CD4-positive, alpha-beta T cell treated with Interleukin-12 subunit alpha and Interleukin-12 subunit beta, for 1 hour (primary cell): ENCODE results near the gene COPS8.

Experiments used
- DNase-seq: peaks from one replicate; pipeline ENCODE4 v3.0.0-alpha.2; 2020

The COPS8 gene

DNA sequence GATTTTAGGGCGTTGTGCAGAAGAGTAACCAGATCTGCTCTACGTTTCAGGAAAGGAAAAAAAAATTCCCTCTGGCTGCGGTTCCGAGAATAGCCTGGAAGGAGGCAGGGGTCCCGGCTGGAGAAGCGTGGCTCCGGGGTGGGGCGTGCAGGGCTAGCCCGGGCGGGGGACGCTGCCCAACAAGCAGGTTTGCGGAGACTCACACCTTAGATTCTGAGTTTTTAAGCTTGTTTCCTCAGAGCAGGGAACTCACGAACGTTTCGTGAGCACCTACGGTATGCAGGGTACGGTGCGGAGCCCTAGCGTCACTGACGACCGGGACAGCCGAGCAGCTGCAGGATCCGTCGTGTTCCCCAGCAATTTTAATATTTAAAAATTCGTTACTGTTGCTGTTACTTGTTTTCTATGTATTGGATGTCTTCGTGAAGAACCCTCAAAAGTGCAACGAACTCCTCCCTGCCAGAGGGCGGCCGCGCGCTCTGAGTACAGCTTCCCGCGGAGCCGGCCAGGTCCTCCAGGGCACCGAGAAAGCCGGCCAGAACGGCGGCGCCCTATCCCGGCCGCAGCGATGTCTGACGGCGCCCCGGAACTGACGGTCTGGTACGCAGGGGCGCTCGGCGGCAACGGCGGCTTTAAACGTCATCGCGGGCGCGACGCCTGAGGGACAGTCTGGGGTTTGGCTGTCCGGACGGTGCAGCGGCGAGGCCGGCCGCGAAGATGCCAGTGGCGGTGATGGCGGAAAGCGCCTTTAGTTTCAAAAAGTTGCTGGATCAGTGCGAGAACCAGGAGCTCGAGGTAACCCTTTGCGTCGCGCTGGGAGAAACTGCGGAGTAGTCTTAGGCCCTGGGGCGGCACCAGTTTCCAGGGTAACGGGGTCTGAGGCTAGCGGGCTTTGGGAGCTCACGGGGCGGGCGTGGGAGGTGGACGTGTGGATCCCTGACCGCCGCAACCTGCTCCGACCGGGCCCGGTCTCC lies at the start of gene COPS8:
Gene COPS8 (plus strand): TSS at position 642 of the 974 bp plus-strand sequence. CDS start 76 bp downstream, at position 718.
- peak; percentile 91 for DNase-seq

DNA sequence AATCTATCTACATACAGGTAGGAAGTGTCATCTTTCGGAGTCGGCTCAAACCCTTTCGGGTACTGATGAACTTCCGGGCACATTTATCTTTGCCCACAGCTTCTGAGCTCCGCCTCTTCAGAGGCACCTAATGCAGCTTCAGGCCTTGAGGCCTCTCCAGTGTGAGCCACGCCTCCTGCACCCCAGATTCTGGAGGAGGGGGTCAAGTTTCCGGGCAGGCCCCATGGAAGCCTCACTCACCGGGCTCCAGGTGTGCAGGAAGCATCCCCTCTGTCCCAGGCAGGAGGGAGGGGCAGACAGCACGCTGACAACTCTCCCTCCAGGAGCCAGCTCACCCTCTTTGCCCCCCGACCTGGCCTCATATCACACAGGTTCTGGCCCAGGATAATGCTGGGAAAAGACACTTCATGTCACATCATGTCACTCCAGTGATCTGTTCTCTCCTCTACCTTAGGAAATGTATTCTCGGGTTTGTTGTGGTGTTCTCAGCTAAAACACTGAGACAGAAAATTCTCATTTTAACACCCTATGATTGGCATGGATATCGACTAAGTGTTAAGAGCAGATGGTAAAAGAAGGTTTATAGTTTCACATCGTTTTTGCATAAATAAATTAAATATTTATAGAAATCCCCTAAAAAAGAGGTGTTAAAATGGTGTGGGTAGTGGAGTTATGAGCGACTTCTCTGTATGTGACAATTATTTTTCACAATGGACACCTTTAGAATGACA lies 46.2 kb upstream of the COPS8 start:
- no peak for DNase-seq

DNA sequence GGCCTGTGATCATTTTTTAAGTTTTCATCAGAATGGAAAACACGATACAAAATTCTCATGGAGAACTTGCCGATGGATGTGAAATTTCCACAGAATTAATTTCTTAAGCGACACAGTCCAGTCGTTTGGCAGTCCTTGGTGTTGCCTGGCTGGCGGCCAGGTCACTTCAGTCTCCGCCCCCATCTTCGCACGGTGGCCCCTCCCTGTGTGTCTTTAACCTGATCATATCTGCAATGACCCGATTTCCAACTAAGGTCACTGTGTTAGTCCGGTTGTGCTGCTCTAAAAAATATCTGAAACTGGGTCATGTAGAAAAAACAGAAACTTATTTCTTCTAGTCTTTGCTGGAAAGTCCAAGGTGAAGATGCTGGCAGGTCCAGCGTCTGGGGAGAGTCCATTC lies 44.5 kb upstream of the COPS8 start:
- DNase-seq, result no peak

DNA sequence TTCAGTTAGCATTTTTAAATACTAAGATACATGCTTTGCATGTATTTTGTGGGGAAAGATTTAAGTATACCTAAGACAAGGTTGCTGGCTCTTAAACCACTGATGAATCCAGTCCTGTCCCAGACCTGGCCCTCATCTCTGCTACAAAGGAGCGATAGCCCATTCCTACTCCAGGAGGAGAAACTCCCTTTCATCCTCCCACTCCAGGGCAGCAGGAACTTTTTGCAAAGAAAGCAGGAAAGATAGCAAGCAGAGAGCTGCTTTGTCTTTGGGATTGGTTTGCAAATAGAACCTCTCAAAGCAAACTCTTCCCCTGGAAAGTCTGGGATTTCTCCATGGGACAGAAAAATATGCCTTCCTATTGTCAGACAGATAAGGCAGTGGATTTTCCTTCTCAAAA lies 43.6 kb upstream of the COPS8 start:
- DNase-seq, result no peak

DNA sequence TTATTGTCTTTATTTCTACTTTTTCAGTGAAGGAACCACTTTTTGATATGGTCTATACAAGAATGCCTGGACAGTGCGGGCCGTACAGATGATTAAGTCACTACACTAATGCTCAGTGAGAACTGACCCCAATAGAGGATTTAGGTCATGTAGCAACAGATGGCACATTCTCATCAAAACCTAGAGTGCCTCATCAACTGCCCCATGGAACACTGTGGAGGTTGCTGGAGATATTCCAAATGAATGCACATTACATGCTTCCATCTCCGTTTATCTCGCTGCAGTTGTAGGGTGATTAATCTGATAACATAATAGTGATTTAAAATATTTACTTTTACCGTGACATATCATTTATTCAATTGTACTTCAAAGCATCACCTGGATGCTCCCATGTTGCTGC lies 41.8 kb upstream of the COPS8 start:
- no peak for DNase-seq

DNA sequence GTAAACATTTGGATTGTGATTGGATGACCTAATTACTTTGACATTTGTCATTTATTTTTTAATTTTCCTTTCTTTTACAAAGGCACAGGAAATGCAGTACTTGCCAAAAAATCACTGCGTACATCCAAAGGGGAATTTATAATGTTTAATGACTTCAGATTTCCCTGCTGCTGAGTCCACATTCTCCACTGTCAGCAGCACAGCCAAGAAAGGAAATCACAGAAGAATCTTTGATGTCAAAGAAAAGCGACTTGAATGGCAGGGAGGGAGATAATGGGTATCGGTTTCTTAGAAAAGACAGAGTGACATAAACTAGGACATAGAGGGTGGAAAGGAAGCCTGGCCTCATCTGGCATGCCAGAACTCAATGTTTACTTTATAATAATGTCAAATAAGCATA lies 41.4 kb upstream of the COPS8 start:
- DNase-seq, result no peak

DNA sequence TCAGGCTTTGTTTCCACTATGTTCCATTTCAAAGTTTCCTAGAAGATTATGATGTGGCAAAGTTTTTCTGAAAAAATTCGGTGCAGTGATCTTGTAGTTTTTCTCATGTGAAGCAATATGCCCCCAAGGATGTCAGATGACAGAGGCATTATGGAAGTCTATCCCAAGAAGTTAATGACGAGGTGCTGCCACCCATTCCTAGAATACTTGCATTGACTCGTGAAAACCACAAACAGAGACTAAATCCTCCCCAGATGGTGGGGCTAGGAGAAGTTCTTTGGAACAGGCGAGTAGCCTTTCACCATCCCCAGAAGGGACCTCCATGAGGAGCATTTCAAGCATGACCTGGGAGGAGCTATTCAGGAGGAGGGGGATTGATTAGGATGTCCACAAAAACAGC lies 40.2 kb upstream of the COPS8 start:
- DNase-seq, result no peak

DNA sequence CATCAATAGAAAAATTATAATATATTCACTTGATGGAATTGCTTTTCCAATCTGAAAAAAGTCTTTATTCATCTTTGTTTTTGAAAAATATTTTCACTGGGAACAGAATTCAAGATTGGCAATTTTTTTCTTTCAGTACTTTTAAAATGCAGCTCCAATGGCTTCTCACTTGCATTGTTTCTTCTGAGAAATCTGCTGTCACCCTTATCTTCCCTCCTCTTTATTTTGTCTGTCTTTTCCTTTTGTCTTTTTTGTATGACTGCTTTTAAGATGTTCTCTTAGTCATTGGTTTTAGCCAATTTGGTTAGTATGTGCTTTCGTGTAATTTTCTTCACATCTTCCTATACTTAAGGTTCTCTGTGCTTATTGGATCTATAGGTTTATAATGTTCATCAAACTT lies 37.1 kb upstream of the COPS8 start:
- DNase-seq, result no peak

DNA sequence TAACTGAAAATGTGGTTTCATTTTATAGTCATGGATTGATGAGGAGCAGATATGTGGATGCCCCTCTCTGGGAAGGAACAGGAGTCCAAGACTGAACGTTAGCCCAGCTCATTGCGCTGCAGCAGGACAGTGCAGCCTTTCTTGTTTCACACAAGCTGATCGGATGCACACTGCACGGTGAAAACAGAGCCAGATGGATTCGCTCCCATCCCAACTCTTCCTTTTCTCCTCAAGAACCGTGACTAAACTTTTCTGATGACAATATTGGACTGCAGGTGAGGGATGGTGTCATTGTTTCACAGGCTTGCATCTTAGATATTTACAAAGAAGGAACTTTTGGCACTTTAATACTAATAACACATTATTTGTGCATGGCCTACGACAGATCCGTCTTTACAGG lies 33.8 kb upstream of the COPS8 start:
- no peak for DNase-seq

DNA sequence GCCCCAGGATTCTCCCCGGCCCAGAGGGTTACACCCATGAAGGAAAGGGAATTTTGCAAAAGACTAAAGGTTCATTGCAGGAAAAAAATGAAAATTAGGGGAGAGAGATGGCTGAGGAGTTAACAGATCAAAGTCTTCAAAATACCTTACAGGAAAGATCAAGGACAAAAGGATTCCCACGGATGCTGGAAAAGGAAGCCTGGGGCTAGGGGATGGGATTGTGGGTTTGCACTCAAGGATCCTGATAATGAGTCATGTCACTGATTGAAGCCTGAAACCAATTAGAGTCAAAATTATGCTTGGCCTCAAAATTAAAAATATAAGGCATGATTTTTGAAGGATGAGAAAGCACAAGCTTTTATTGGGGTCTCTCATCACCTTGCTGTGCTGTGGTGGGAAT lies 32.6 kb upstream of the COPS8 start:
- DNase-seq, result no peak

DNA sequence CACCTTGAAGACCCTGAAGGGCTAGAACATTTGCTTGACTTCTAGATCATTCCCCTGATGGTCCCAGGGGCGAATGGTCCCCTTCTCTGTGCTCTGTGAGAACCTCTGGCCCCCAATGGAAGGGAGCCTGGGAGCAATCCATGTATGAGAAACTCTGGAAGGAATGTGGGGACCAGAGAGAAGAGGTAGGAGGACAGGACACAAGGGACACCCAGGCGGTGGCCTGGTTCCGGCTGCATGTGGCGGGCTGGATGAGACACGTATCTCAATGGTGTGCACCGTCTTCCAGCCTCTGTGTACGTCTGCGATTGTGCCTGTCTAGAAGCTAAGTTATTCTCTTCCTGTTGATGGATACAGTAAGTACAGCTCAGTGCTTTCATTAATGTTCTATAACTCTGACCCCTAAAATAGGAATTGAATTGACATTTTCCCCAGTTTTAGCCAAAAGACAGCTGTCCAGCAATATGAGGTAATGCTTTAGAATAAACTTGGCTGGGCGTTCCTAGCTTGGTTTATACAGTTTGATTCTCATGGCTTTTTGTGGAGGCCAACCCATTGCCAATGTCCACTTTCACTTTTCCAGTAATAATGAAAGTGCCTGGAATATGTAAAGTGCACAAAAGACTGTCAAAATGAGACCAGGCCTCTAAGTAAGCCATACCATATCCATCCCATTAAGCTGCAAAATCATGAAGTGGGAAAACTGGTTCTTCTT lies 30.1 kb upstream of the COPS8 start:
- no peak for DNase-seq

DNA sequence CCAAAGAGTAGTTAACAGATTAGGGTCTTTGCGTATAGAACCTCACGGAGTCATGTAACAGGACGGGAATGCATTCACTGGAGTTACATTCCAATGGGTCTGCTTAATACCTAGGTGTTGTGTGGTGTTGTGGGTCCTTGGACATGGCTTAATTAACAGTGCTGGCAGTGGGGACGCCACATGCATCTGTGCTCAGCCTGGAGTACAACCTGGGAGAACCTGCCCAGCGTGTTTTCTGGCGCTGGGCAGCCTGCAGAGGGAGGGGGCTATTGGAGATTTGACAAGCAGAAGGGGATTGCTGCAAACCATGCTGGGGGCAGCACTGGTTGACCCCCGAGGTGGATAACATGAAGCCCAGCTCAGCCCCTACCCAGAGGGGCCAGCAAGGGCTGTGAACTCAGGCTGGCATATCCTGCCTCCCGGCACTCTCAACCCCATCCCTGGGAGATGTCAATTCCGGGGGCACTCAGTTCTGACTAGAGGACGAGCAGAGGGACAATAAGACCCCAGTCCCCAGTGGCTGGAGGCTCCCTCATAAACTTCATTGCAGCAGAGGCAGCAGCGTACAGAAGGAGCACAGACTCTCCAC lies 29.3 kb upstream of the COPS8 start:
- DNase-seq, result no peak

DNA sequence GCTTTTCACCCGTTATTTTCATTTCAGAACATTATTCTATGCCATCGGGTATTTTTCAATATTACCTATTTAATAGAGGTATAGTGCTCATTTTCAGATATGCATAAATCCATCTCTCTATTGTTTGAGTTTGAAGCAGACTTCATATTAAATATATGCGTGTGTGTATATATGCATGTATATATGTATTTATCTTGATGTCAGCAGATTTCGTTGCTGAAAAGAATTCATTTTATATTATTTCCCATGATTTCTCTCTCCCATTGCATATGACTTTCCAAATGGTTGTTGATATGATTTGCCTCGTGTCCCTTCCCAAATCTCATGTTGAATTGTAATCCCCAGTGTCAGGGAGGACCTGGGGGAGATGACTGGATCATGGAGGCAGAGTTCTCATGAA lies 28.6 kb upstream of the COPS8 start:
- no peak for DNase-seq

DNA sequence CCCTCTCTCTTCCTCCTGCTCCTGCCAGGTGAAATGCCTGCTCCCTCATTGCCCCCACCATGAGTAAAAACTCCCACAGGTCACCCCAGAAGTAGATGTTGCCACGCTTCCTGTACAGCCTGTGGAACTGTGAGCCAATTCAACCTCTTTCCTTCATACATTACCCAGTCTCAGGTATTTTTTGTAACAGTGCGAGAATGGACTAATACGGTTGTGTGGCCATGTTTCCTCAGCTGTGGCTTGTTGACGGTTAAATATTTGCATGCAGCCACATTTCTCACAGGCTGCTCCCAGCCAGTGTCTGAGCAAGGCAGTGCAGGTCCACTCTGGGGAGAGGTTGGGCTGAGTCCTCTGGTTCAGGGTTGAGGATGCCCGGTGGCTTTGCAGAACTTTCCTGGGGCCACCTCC lies 27.8 kb upstream of the COPS8 start:
- no peak for DNase-seq

DNA sequence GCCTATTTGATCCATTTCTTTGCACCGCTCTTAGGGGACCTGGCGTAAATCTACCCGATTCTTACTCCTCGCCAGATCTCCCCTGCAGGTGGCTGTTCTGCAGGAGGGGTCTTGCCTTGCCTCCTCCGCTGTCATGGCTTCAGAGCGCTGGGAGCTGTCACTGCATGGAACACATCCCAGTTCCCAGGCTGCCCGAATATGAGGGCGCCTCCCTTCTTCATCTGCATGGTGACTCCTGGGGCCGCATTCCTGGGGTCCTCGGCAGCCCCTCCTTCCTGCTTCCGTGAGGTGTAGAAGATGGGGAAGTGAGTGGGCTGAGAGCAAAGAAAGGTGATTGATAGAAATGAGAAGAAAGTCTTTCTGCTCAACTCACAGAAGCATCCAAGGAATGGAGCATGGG lies 27.3 kb upstream of the COPS8 start:
- DNase-seq, result no peak

DNA sequence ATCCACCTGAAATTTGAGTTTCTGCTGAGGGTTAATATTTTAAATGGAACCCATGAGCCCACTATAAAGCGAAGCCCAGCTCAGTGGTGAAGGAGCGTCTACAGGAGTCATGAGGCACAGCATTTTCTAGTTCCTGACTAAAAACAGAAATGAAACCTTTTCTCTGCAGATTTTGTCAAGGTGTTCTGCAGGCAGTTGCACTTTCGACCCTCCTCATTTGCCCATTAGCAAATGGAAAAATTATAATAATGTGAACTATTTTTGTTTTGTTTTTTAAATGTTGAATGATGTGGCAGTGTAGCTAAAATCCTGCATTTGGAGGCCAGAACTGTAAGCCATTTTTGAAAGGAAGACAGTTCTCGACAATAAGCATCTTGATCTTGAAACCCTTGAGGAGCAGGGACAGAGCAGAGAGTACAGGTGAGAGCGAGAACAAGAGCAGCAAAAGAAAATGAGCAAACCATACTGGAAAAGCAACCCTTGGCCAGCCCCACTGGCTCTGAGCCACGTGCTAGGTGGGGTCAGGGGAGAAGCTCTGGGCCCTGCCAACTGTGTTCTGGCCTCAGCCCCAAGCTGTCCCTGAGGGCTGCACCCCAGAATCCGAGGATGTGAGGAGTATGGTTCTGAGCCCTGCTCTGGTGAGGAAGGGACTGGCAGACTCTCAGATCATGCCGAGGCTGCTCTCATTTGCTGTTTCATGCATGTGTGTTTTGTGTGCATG lies 26.4 kb upstream of the COPS8 start:
- no peak for DNase-seq

DNA sequence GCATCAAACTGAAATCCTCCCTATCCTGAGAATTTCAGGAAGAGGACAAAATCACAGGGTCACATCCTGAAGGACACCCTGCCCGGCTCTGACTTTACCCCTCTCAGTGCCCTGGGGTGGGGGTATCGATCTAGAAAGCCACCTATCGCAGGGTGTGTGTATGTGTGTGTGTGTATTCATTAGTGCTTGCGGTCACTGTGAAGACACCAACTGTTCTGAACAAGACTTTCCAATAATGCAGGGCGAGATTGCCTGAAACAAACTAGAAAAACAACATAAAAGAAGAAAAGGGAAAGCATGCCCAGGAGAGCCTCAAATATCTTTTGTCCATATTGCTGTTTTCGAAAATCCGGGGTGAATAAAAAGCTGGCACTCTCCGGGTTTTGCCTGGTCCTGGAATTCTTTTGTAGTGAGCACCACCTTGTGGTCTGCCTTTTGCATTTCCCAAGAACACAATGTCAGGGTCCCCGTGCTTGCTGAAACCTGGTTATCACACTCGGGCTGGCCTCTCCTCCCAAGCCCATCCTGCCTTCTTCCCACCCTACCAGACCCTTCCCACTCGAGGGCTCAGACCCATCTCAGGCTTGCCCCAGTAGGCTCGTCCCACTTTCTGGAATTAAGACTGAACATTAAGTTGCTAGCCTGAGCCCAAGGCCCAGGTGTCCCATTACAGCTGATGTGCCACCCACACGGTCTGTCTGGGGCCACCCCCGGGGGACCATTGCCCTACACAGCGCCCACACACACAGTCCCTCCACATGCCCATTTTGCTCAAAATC lies 25.0 kb upstream of the COPS8 start:
- peak; percentile 29 for DNase-seq

DNA sequence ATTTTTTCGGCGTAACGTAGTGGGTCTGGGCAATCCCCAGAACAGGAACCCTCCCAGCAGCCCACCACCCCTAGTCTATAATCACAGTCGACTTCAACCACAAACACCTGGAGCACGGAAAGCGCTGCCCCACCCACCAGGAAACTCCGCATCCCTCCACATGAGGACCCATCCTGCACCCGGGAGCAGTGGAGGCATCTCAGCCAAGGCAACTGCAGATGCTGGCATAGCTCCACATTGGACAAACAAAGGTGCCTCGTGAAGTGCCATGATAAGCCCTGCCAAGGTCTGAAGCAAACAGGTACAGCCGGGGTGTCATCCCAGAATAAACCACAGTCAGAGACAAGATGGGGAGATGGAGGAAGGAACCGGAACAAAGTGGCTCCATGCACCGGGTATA lies 24.3 kb upstream of the COPS8 start:
- no peak for DNase-seq

DNA sequence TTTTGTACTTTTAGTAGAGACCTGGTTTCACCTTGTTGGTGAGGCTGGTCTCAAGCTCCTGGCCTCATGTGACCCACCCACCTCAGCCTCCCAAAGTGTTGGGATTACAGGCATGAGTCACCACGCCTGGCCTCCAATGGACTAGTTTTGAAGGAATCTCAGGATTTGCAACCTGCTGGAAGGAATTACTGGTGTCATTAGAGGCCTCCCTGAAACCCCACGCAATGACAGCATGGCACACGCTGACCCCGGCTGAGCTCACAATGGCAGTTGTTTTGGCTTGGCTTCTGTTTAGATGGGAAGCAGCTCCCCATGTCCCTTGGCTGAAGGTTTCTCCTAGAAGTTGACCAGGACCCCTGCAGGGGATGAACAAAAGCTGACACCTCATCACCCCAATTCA lies 23.1 kb upstream of the COPS8 start:
- DNase-seq, result no peak

DNA sequence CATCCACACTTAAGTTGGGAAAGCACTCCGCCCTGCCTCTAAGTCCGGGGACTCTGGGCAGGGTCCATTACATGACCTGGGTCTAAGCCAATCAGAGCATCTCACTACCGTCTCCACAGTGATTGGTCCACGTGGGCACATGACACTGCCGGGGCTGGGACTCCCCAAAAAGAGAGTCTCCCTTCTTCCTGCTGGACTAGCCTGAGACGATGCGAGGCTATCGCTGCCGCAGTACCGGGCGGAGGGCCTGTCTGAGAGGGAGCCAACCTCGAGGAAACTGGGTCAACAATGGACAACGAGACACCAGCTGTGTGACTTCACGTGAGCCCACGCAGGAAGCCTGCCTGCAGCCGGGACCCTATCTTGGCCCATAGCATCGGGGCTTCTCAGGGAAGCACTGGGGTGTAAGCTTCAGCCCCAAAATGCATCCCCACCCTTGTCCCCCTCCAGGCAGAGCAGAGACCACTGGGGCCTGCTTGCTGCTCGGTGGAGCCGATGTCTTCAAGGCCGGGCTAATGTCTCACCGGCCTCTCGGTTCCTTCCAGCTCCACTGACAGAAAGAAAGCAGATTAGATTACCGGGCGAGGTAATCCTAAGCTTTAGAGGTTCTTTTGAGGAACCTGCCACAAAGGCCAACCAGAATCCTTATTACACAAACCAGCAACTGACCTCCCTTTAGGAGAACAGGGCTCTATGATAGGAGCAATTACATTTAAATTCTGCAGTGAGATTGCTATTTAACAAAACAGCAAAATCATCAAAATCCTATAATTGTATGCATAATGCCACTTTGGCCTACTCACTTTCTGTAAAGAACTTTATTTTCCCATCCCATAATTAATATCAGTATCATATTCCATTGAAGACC lies 21.3 kb upstream of the COPS8 start:
- DNase-seq, result no peak

DNA sequence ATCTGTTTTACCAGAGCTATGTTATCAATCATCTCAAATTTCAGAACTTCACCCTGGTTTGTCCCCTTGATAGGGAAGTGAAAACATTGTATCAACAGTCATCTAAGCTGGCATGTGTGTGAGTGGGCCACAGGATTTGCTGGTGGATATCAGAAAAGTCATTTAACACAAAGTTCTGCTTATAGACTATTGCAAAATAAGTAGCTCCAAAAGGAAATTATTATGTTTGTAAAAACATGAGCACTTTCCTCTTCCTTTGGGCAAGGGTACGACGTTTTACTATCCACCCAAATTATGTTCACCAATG lies 20.7 kb upstream of the COPS8 start:
- no peak for DNase-seq
